ENCODE results near the gene PLXNC1.

The PLXNC1 gene

DNA sequence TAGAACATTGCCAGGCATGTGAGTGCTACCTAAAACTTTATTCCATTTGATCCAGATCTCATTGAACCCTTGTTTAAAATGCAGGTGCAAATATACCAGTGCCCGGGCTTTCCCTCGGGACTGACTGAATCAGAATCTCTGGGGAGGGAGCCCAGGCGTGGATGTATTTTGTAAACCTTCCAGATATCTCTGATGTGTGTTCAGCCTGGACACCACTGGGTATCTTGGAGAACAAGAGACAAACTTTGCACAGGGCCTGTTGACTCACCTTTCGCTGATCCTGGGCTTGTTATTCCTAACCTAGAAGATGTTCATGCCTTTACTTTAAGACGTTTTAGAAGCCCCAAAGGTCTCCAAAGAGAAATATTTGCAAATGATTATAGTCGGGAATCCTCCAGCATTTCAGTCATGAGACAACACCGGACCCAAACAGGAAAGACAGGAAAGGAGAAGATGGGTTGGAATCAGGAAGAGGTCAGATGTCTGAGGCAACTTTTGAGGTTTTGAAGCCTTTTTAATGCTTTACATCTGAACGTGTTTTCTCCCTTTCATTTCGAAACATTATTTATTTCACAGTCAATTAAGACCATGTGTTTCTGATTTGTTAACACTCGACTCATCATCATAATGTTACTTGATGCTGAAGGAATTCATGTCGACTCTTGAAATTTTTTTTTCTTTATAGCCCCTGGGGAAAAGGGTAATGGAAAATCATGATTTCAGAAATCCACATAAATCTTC lies 118.6 kb downstream of the PLXNC1 start:
- peak; percentile 47 to 83 (median 72) for DNase-seq

DNA sequence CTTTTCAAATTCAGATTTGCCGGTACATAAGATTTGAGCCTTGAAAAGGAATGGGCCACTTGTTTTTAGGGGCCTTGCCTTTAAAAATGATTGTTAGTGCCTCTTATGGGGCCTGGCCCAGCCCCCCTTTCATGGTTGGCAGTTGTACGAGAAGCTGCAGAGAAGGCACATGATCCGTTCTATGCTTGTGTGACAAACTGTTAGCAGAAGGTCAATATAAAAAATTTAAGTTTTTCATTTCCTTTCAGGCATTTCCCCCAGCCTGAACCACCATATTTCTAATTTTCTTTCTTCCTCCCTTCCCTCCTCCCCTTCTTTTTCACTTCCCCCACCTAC lies 119.1 kb downstream of the PLXNC1 start:
- DNase-seq, result peak in 3 of 4 experiments; percentile 34 to 62 (median 61)

DNA sequence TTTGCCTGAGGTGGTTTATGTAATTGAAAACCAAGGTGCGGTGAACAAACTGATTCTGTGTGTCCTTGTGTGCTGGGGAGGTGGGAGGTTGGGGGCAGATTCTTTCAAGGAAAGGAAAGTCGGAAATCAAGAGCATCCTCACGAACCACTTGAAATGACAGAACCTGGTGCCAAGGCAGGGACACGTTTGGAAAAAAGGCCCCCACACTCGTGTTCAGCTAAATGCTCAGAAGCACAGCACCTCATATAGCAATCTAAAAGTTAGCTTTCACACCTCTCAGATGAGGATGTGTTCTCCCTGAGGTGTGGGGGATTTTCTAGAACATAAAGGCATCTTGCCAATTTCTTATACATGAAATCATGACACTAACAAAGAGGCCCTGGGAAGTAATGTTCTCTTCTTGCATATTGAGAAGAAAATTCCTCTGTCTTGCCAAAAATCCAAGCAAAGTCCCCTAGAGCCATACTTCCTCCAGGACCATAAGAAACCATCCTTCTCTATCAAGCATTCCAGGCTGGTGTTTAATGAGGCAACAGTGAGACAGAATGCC lies 119.6 kb downstream of the PLXNC1 start:
- no peak for DNase-seq

DNA sequence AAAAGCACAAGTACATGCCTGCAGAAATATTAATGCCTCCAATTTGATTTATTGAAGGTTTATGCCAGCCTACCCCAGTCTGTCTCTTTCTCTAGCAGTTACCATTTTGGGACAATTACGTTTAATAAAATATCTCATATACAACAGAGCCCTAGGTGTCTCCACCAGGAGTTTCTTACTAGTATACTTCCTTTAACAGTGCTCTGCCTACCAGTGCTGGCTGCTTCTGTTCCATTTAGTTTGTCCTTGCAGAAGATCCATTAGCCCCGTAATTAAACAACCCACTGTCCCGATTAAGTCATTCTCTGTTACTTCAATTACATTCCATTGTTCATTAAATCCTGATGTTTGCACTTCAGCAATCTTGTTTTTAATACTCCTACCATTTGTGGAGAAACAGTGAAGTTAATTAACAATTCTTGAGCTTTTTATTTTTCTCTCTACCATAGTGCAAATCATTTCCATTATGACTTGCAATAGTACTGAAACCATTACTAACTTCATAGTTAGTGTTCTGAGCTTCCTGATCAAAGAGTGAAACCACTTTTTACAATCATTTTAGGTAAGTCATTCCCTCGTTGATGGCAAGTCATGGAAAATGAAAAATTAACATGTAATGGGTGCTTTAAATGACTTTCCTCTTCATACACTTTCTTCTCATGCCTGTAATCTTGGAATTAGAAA lies 121.1 kb downstream of the PLXNC1 start:
- no peak for DNase-seq

DNA sequence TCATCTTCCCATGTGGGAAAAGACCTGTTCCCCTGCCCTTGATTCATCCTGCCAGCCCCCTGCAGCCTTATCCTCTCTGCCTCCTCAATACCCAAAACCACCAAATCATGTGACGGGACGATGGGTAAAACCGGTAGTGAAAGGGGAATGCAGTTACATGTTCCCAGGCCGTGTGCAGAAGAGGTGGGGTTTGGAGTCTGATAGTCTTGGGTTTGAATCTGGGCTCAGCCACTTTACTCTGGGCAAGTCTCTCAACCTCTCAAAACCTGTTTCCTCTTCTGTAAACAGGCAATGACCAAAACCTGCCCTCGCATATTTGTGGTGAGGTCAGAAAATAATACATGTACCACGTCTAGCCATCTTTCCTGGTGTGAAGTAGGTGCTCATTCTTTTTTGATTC lies 123.0 kb downstream of the PLXNC1 start:
- DNase-seq, result peak in 3 of 4 experiments; percentile 26 to 52 (median 29)

DNA sequence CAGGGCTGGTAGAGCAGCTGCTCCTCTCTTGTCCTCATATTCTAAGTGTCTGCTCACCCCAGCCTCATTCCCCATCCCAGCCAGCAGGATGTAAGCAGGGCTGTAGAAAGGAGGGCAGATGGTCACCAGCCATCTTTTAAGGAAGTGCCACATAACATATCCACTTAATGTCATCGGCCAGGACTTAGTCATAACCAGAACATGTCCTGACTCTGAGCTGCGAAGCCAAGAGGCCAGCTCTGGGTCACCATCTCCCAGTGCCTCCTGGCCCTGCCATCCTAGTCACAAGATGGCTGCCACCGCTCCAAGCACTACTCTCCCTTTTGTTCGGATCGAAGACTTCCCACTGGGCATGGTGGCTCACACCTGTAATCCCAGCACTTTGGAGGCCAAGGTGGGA lies 123.9 kb downstream of the PLXNC1 start:
- DNase-seq, result peak in 3 of 4 experiments; percentile 29 to 52 (median 48)

DNA sequence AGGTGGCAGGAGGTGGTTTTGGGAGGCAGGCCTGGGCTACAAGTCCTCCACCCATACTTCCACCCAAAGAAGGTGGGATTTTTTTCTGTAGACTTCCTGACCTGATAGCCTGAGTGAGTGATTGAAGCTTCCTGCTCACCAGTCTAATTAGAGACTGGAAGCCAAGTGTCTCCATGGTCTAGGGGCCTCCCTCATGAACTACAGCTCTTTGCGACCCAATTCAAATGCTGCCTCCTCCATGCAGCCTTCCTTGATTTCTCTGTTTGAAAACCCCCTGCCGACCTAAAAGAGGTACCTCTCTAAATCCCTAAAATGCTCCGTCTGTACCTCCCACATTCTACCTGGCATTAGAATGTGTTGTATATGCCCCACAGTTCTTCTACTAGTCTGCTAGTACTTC lies 124.9 kb downstream of the PLXNC1 start:
- DNase-seq, result no peak

DNA sequence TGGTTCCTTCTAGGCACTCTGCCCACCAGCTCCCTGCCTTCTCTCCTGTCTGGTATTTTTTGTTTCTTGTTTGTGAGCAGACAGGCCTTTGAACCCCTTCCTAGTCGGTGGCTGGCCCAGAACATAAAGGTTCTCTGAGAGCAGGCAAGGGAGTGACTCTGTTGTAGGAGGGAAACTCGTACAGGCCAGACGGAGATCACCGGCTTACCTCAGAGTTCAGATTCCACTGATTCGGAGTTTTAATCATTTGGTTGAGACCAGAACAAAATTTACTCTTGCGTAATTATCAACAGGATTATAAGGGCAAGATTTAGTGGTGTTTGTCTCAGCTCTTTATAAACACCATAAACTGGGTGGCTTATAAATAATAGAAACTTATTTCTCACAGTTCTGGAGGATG lies 128.3 kb downstream of the PLXNC1 start:
- DNase-seq, result no peak

DNA sequence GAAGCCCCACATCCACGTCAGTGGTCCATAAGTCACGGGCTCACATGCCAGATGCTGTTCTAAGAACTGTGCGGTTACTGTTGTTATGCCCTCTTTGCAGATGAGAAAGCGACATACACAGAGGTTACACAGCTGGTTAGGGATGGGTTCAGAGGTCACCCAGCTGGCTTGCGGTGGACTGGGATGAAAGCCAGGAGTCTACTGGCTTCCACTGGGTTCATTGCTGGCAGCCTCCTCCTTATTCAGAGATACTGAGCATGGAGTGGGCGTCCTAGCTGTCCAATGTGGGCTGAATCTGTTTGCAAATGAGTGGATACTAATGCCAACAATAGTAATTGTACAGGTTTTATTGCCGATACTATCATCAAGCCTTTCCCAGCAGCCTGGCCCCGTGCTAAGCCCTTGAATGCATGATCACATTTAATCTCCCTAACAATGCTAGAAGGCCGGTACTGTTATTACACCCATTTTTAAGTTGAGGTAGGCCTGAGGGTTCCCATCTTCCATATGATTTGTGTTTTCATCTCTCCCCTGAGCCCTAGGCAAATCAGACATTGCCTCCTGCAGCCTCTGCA lies 129.1 kb downstream of the PLXNC1 start:
- no peak for DNase-seq

DNA sequence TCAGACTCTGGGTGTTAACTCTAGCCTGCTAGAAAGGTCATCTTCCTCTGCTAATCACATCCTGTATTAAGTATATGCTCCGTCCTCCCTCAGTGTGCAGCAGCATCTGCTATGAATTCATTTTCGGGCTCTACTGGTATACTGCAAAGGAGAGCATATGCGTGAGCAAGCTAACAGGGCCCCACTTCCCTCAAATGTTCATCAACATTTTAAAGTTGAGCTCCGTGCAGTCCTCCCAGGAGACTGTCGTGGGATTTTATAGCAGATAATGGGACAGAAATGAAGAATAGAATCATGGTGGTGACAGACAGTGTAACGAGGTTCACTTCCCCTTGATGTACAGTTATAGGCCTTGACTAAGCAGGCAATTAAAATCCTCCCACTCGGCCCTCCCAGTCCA lies 131.7 kb downstream of the PLXNC1 start:
- no peak for DNase-seq

DNA sequence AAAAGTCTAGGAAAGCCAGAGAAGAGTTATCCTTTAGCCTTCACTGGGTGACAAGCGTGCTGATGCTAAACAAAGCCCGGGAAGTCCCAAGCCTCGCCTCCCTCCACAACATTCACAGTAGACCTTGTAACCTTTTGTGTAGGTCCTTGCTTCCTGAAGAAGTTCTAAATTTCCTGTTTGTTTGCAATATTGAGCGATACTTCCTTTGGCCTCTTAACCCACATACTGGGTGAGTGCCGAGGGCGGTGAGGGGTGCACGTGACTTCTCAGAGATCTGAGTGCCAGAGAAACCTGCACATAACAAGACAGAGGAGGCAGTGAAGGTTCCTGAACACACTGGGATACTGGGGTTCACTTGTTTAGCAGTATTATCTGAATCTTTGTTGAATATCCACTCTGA lies 134.3 kb downstream of the PLXNC1 start:
- peak in 3 of 4 experiments; percentile 51 to 62 (median 60) for DNase-seq

DNA sequence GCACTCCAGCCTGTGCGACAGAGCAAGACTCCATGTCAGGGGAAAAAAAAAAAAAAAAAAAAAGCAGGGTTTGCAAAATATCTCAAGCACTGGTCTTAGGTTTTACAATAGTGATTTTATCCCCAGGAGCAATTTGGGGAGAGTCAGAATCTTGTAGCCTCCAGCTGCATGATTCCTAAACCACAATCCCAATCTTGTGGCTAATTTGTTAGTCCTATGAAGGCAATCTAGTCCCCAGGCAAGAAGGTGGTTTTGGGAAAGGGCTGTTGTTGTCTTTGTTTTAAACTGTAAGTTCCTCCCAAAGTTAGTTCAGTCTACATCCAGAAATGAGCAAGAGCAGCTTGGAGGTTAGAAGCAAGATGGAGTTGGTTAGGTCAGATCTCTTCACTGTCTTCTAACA lies 135.7 kb downstream of the PLXNC1 start:
- no peak for DNase-seq

DNA sequence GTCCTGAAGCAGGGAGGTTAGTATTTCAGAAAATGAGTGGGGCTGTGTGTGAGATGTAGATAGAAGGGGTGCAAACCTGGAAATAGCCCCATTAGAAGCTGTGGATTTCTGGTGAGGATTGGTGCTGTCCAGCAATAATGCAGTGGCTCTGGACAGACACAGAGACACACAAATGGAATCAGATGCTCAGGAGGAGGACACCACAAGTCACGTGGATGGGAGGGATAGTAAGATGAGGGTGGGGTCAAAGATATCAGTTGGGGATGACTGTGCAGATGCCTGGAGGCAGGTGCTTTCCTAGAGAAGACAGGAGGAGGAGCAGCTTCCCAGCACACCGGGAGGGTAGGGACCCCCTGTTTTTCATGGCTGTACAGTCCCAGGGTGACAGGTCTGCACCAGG lies 136.5 kb downstream of the PLXNC1 start:
- no peak for DNase-seq

DNA sequence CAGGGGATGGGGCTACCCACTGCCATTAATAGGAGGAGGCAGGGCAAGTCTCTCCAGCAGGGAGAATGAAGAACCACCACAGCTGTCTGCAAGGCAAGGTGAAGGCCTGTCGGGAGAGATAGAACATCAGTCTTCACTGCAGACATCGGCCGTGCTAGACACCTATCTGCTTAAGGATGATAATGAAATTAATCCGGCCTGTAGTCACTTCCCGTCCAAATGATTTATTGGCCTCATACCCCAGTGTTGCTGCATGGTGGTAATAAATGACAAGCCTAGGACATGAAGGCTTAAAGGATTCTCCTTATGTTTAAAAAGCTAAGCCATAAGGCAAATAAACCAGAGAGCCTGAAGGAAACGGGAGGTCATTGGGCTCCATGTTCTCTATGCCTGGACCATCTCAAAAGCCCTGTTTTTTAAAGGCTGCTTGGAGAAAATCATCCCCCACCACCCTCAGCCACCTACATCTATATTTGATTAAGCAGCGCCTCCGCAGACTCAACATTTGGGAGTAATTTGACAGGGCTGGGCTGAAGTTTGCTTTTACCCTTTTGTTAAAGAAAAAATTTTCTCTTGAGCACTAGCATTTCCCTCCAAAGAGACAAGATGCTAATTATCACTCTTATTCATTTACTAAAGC lies 137.7 kb downstream of the PLXNC1 start:
- no peak for DNase-seq

DNA sequence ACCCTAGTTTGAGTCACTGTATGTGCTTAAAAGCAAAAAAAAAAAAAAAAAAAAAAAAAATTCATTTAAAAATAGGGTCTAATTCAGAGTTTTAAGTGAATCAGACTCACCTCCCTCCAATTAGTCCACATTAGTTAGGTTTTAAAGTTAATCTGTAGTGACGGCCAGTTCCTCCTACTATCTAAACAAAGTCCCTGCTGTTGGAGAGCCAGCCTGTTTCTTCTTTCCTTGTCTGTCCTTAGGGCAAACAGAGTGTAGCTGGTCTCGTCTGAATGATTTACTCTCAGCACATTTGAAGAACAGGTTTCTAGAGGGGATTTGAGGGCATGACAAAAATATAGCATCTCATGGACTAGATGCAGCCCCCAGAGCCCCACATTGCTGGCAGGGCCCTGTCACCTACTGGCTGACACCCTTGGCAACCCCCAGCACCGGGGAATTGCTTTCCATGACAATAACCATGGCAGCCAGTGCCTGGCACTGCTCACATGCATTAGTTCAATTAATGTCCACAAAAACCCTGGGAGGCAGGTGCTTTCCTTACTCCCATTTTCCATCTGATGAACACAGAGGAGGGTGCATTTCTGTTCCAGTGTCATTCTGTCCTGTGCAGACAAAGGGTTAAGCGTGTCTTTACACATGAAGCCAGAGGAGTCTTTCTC lies 138.3 kb downstream of the PLXNC1 start:
- DNase-seq, result no peak

DNA sequence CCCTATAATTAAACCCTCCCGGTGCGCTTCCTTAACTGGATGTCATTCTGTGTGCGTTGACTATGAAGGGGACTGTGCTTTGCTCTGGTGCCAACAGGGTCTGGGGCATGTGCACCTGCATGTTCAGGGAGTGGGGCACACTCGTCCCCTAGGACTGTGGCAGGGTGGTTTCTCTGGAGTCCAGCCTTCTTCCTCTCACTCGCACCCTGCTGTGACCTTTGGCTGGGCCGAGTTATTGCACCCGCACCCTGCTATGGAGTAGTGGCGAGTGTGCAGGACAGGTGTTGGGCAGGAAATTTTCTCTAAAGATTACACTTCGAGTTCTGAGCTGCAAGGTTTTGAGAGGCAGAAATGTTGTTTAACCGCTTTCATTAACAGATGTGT lies 138.9 kb downstream of the PLXNC1 start:
- DNase-seq, result no peak

DNA sequence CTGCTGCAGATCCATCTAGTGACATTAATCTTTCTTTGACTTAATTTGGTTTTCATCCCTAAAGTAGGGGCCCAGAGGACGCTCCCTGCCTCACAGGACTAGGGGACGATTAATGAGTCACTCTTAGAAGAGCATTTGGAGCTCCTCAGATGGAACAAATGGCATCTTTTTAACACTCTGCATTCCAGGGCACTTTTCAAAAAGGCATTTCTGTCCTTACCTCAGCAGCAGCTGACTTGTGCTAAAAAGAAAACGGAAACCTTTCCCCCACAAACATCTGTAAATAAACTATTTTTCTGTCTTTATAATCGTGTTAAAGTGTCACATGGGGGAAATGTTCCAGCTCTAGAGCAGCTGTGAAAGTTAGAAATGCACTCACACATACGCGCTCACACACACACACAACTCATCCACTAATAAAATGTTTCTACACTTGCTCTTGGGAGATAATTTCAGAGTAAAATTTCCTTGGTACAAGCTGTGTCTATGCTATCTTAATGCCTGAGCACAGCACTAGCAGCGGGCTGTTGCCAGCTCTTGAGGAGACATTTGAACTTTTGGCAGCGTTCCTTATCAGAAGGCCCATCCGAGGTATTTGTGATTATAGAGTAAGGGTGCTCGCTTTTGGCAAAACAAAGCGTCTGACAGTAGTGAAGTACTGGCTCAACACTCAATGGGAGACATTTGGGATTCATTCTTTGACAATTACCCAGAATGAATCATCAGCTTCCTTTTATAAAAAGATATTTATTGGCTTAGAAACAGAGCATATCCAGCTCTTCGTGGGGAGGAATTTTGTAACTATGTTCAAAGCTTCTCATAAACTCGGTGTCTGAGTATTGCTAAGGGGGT lies 141.3 kb downstream of the PLXNC1 start:
- DNase-seq, result no peak

DNA sequence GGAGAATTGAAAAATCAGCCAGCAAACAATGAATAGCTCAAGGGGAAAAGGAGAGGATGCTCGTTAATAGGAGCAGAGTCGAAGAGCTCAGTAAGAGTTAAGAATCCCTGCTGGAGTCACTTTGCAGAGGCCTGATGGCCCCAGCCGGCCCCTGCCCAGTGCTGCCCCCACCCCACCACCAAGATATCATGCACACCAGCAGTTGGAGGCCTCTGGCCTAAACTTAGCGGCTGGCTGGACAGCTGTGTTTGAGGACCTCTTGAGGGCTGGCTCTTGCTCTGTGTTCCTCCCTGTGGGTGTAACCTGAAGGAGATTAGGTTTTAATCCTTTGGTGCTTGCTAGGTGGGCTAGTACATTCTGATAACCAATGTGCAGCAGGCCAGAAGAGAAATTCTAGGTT lies 142.0 kb downstream of the PLXNC1 start:
- no peak for DNase-seq

DNA sequence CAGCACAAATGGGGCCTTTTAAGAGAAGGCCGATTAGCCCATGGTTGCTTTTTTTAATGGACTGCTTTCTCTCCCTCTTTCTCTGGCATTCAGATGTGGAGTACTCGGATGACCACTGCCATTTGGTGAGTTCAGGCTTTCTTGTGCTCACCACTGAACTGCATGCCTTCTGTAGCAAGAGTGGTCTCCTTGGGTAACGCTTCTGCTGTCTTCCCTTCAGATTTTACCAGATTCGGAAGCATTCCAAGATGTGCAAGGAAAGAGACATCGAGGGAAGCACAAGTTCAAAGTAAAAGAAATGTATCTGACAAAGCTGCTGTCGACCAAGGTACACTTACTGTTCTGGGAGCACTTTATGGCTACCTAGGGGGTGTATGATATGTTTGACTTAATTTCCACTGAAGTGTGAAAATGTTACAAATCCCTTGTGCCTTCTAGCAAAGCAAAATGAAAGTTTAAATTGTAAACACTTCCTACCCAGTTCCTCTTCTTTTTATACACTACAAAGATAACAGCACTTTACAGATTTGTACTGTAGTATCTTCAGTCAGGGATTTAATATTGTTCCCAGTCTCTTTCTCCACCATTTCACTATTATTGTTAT lies 148.8 kb downstream of the PLXNC1 start:
- no peak for DNase-seq

DNA sequence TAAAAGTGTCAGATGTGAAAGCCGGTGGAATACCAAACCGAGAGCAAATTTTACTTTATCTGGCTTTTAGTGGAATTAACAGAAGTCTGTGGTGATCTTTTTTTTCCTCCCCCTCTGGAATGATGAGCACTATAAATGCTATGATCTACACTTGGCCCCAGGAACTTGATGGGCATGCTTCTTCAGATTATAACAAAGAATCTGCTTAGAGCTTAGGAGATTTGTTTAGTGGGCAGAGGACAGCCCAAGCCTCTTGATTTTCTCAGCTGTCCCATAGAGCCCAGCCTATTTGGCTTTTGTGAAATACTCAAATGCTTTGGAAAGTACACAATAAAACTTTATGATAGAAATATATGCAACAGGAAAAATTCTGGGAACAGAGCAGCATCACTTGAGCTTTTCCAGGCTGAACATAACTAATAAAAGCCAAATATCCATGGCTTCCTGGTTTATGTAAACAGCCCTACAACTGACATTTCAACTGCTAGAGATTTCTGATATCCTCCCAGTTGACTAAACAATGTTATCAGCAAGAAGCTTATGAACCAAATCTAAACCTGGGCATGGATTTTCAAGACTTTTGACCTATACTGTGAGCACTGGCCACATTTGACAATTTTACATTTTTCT lies 149.6 kb downstream of the PLXNC1 start:
- no peak for DNase-seq

DNA sequence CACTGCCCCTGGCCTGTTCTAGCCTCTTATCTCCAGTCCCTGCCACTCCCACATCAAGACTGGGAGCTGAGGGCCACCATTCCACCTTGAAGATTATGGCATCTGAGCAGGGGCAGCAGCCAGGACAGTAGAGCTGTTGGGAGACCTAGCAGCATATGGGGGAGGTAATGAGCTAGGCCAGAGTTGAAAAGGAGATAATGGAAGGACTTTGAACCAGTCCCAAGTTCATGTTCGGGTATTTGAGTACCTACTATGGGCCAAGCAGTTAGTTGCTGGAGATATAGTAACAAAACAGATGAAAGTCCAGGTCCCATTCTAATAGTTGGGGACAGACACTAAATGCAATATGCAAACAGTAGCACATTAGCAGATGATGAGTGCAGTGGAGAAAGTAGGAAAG lies 151.5 kb downstream of the PLXNC1 start:
- DNase-seq, result no peak

All from suppressor macrophage (primary cell).